ENCODE results near the gene ZNF236. TPM values are rescaled to one million over a fixed set of nuclear protein-coding genes. Genes with fewer than 3 reads are reported as not detected.
"Not testable (repeated sequence)": the region's sequence is repeated elsewhere in the genome, so short reads cannot be mapped to it uniquely, and the experiment has no call there.

The ZNF236 gene
- total RNA-seq, 1 donor from 2014 or later = 31.0 TPM

DNA sequence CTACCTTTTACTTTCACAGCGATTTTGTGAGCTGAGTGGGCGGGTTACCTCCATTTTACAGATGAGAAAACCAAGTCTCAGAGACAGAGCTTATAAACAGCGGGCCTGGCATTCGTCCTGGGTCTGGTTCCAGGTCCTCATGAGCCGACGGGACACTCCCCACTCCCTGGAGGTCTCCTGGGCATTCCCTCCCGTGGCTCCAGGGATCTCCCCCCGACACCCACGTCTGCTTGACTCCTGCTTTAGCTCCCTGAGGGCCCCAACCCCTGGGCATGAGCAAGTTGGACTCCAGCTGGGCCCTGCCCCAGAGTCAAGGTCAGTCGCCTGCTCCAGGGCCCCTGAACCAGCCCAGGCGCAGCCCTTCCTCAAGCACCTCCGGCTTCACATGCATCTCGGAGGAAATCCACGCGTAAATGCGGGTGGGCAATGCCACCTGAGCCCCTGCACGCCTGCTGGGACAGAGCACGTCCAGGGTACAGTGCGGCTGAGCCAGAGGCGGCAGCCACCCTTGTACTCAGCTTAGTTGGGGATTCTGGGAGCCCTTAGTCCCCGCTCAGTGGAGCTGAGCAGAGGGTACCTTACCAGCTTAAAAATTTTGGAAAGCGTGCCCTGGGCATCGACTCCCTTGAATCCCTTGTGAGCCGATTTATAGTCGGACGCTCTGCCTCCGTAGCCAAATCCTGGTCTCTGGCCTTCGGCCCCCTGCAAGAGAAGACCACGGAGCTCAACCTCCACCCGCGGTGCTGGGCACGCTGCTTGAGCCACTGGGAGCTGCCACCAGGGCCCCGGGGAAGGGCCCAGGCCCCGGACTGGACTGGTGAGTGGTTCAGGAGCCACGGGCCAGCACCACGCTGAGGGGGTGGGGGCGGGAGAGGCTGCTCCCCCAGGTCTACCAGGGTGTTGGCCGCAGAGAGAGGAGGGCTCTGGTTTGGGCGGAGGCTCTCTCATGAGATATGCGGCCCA is 162.1 kb downstream of the ZNF236 start:
- no peak for DNase-seq (ENCODE audit: low spot score in 2 of 2)
- FAIRE-seq = no peak

DNA sequence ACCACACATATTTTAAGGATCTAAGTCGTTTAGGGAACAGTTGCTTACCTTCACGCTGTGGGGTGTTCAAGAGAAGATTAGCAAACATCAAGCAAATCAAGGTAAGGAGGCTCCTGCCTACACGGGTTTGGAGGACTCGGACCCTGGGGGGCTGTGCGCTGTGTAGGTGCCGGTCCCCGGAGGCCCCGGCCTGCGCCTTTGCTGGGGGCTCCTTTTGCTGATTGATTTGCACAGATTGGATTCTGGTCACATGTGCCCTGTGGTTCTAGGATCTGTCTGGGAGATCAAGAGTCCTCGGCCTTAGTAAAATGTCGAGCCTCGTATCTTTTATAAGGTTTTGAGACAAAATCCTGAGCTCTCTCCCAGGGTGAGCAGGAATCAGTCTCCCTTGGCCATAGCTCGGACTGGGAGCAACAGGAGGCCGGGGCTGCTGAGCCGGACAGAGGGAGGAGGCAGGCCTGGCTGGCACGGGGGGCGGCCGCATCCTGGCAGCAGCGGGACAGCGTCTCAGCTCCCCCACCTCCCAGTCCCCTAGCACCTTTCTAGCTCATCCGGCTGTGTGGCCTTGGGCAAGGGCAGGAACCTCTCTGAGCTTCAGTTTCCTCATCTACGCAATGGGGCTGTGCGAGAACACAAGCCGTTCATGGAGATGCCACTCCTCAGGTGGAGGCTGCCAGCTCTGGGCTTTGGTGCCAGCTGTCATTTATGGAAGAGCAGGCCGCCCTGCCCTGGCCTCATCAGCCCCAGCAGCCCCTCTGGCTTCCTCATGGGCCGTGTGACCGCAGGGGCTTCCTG is 163.0 kb downstream of the ZNF236 start:
- DNase-seq (ENCODE audit: low spot score in 2 of 2) (no peak), FAIRE-seq (no peak)

DNA sequence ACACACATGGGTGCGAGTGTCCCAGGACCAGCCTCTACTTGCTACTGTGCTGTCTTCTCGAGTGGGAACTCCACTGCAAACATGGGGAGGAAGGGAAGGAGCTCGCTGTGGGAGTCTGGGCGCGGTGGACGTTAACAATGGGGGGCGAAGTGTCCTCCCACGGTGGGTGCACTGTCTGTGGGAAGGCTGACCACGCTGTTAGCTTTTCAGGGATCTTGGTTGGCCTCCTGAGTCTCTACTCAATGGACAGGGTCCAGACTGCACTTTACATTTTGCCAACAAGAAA is 163.5 kb downstream of the ZNF236 start:
- FAIRE-seq (no peak), DNase-seq (ENCODE audit: low spot score in 2 of 2) (no peak)

DNA sequence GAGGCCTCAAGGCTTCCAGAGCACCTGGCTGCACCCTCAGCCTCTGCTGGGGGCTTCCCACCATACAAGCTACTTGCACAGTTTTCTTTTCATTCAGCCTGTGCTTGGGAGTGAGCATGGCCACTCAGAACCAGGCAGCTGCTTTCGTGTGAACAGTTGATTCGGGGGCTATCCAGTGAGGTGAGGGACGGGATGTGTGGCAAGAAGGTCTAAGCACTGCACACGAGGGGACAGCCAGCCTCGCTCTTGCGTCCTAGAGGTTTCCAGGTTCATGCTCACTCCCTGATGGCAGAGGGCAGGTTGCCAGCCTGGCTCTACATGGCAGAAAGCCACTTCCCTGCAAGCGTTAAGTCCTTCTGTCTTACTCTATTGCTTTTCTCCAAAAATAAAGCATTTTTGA is 164.0 kb downstream of the ZNF236 start:
- FAIRE-seq (no peak), DNase-seq (ENCODE audit: low spot score in 2 of 2) (no peak)

DNA sequence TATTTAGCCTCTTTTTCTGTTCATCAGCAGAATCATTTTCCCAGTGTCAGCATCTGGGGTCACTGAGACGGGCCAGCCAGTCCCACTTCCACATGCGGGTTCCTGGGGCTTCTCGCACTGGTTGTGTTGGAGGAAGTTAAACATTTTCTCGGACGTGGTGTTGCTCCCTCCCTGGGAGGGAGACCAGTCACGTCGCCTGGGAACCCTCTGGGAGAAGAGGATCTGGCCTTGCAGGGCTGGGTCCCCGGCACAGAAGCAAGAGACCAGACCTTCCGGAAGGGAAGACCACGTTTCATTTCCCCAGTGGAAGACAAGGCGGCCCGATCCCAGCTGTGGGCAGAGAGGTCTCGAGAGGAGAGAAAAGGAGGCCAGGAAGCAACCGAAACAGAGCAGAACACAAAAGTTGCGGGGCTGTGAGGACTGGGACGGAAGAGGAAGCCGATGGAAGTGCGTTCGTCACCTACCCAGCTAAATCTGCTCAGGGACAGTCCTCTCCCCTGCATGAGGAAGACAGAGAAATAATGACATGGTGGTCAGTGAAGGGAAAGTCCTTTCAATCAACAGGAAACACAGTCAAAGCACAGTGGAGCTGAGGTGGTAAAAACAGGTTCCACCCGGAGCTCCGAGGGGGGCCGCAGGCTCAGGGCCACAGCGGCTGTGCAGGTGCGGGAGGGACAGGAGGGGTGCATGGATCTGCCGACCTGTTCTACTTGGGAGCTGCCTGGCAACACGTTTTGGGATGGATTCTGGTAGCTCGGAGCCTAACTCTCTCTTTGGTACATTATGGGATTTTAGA is 165.9 kb downstream of the ZNF236 start:
- FAIRE-seq = no peak
- no peak for DNase-seq (ENCODE audit: low spot score in 2 of 2)

DNA sequence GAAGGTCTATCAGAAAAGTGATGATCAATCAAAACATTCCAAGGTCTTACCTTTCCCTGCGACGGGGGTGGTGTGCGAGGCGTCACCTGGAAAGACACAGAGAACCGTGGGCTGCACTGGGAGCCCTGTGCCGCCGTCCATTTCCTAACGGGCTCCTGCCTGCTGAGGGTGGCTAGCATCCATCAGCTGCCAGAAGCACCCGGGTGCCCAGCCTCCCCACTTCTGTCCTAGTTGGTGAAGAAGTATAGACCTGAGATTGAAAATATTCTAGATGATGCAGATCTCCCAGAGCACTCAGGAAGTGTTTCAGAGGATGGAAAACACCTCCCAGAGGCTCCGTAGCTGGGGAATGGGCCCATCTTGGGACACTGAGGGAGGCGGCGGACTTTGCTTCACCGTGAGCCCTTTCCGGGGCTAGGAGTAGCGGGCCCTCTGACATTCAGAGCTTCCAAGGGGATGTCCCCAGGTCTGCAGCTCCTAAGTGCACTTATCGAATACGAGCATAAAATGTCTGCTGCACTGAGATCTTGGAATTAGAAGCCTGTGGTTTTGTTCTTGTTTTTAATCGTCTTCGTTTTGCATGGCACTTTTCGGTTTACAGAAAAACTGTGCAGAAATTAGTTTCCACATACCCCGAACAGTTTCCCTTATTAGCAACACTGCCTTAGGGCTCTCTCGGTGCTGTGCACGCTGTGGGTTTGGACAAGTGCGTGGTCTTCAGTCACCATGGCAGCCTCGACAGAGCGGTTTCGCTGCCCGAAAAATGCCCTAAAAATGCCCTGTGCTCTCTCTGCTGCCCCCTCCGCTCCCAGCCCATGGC is 166.7 kb downstream of the ZNF236 start:
- FAIRE-seq (no peak), DNase-seq (ENCODE audit: low spot score in 2 of 2) (no peak)

DNA sequence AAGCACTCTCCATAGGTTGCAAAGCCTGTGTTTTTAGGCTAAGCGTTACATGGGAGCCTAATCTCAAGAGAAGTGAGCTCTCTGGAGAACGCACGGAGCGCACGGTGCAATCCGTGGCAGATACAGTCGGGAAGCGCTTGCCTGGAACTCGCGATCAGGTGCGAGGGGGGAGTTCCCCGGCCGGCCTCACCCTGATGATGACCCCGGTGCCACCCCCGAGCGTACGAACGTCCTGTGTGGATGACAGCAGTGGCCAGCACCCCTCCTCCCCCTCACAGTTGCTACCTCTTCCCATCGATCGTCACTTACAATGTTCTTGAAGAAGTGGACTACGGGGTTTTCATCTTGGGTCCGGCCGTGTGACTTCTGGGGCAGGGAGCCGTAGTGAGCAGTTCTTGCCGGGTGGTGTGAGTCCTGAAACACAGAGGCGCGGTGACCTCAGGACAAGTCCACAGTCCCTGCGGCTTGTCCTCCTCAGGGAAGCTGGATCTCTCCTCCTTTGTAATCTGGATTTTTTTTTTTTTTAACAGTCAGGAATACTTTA is 167.4 kb downstream of the ZNF236 start:
- DNase-seq (ENCODE audit: low spot score in 2 of 2) = no peak
- FAIRE-seq = no peak

DNA sequence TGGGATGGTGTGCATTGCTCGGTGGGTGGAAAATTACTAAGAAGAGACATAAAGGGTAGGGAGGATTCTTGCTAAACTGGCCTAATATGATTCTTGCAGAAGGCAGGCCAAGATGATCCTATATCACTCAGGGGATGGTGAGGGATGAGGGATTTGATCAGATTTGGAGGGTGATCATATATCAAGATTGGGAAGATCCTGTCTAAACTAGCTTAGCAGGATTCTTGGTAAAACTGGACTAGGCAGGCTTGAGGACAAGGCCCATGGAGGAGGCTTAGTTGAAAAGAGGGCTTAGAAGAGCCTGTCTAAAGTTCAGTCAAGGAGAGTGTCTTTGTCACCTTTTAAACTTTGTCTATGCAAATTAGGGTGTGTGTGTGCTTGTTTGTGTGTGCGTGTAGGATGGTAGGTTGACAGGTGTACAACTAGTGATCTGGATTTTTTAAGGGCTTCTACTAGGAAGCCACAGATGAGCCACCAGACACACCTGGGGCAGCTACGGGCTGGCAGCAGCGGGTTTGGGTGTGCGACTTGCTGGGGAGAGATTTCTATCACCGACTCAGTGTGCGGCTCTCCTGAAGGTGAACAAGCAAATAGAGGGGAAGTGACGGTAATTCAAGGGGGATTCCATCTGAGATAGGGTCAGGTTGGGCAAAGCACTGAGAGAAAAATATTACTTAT is 168.1 kb downstream of the ZNF236 start:
- not testable (repeated sequence) for FAIRE-seq; DNase-seq (ENCODE audit: low spot score in 2 of 2)

DNA sequence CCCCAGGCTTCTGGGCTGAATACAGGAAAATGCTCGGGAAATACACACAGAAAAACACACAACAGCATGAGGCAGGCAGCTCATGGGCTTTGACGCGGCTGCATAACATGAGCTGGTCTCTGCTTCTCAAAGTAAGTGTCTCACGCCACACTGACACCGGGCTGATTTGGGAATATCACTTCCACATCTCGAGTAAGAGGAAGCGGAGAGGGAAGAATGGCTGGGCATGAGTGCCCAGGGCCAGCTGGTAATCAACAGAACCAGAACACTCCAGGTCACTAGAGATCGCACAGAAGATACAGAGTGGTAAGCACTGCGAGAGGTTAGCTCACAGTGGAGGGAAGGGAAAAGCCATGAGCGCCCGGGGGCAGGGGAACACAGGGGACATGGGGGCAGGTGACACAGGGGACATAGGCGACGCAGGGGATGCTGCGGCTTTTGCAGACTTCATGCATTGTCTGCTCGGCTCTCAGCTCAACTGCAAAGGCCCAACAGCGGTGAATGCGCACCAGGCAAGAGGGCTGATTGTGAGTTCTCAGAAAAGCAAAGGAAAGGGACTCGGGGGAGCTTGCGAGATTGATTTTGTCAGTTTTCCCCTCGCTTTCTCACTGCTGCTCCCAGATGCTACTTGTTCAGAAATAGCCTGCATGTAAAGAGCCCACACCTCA is 168.8 kb downstream of the ZNF236 start:
- FAIRE-seq = no peak

DNA sequence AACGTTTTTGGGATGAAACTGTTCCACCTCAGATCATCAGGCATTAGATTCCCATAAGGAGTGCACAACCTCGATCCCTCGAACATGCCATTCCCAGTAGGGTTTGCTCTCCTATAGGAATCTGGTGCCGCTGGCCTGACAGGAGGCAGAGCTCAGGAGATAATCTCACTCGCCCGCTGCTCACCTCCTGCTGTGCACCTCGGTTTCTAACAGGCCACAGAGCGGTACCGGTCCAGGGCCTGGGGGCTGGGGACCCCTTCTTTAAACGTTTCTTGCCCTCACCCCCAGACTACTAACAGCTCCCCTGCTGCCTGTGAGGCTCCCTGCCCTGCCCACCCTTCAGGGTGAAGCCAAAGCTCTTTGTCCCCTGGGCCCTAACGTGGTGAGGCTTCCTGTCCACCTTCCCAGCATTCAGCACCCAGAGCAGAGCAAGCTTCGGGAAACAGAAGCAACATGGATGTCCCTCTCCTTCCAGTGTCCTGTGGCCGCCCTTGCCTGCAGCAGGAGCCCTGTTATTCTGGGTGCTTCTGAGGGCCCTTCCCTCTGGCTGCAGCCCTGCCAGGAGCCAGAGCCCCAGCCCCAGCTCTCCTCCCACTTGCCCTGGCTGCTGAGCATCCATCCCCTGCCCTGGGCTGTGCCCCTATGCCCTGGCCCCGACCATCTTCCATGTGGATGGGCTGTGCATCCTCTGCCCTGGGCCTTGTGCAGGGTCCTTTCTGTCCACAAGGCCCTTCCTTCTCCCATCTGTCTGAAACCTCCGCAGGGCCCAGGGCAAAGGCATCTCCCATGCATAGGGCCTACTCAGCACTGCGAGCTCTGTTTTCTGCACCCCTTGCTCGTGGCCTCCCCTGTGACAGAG is 170.1 kb downstream of the ZNF236 start:
- no peak for DNase-seq (ENCODE audit: low spot score in 2 of 2)
- no peak for FAIRE-seq

More for the DNA sequence above, 168.8 kb downstream of the ZNF236 start:
- no peak for DNase-seq (ENCODE audit: low spot score in 2 of 2)

DNA sequence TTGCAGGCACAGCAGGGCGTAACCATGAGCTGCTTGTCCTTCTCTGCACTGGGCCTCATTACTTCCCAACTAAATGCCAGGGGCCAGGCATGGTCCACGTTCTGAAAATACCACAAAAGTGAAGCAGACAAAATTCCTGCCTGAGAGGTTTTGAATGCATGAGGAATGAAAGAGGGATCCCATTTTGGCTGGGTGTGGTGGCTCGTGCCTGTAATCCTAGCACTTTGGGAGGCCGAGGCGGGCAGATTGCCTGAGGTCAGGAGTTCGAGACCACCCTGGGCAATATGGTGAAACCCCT is 170.7 kb downstream of the ZNF236 start:
- no peak for DNase-seq (ENCODE audit: low spot score in 2 of 2)
- FAIRE-seq = no peak

DNA sequence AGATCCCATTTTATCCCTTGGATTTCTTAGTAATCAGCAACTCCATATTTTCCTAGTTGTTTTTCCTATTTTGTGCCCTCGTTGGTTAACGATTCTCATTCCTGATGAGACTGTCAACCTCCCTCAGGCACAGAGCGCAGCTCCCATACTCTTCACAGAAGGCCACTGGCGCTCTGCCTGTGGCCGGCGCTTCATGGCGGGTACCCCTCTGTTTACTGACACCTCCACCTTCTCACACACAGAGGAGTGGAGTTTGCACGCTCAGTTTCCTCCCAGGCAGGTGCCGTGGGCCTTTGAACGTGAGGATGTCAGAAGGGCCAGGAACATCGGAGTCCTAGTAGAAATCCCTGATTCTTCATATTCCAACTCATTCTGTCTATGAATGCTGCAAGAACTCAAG is 171.2 kb downstream of the ZNF236 start:
- no peak for FAIRE-seq

DNA sequence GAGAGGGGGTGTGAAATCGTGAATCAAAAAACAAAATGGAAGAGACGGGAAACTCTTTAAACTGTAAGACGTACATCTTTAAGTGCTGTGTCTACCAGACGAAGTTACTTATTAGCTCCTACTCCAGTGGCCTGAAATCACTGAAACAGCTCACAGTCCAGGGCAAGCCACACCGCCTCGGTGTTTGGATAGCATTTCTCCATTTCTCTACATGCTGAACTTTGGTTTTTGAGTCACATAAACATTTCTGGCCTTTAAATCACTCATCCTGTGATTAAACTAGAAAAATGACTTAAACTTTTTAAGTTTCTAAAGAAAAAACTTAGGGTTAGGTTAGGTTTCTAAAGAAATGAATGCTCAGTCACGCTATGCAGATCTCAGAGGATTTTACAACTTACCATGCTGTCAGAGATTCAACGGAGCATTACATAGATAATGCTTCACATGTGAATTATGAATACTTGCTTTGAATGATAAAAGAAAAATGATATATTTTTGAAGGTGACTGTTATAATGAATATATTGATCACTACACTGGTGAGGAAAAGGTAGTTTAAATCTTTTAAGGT is 171.8 kb downstream of the ZNF236 start:
- FAIRE-seq = no peak
- no peak for DNase-seq (ENCODE audit: low spot score in 2 of 2)

More for the DNA sequence above, 171.2 kb downstream of the ZNF236 start:
- DNase-seq (ENCODE audit: low spot score in 2 of 2) = no peak

DNA sequence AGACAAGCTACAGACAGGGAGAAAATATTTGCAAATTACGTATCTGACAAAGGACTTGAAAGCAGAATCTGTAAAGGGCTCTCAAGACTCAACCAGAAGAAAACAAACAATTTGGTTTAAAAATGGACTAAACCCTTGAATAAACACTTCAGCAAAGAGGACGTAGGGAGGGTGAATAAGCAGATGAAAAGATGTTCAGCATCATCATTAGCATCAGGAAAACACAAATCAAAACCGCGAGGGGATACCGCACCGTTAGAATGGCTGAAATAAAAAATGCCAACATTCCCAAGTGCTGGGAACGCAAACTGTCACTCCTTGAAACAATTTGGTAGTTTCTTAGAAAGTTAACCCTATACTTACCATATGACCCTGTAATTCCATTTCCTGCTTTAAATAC is 173.5 kb downstream of the ZNF236 start:
- FAIRE-seq = no peak

DNA sequence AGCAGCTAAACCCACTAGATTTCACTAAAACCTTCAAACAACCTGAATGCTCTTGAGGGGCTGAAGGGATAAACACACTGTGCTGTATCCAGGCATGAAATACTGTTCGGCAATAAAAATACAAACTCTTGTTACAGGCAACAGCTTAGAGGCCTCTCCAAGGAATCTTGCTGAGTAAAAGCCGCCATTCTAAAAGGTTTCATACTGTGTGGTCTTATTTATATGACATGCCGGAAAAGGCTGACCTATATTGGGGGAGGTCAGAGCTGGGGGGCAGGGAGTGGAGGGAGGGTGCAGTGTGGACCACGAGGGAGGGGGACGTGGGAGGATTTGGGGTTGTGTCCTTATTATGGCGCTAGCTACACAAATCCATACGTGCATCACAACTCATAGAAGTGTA is 174.1 kb downstream of the ZNF236 start:
- DNase-seq (ENCODE audit: low spot score in 2 of 2) = no peak
- FAIRE-seq = no peak

More for the DNA sequence above, 173.5 kb downstream of the ZNF236 start:
- no peak for DNase-seq (ENCODE audit: low spot score in 2 of 2)

DNA sequence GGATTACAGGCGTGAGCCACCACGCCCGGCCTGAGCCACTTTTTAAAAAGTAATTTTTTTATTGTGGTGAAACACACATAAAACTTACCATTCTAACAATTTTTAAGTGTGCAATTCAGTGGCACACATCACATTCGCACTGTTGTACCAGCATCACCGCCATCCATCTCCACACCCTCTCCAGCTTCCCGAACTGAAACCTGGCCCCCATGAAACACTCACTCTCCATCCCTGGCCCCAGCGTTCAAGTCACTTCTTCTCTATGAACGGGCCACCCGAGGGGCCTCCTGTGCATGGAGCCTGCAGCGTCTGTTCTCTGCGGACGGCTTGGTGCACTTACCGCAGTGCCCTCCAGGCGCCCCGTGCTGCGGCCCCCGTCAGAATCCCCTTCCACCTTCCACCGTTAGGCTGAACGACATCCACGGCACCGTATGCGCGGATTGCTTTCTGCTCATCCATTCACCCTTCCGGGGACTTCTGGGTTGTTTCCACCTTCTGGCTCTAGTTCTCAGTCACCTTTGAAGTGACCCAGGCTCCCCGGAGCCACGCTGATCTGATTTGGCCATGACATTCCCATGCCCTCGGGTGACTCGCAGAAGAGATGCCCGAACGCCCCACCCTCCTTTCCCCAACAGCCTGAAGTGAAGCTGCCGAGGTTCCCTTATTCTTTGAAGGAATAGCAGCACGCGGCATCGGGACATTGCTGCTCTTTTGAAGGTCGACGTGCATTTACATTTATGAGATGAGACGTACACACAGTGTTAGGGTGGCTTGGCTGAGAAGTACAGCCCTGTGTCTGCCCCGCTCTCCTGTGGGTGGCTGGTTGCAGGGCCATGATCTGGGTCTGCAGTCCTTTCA is 175.8 kb downstream of the ZNF236 start:
- no peak for DNase-seq (ENCODE audit: low spot score in 2 of 2)
- FAIRE-seq = no peak

DNA sequence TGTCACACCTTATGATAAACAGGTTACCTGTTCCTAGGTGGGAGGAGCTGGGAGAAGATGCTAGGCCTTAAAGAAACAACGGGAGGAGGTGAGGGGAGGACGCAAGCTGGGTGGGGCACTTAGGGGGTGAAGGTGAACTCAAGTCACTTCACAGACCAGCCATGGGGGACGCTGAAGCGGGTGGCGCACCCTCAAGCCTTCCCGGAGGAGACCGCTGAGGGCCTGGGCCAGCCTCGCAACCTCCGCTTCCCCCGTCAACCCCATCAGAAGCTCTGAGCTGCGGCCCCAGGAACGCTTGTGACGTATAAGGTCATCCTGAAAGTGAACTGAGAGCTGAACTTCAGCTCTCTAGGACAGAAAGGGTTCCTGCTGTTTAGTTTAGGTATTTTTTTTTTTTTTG is 176.7 kb downstream of the ZNF236 start:
- DNase-seq (ENCODE audit: low spot score in 2 of 2) = no peak

More for the DNA sequence above, 176.7 kb downstream of the ZNF236 start:
- FAIRE-seq = no peak
